Adrenal gland (tissue), 5 donors: ENCODE data around the gene GALNTL6.

Source experiments
- CTCF ChIP-seq, 6 experiments: fragments of 450-650 bp in 4 of 6; fragments of 200-600 bp in 2 of 6; sonication (generic) in 1 of 6; IDR thresholded peaks; 1 replicate in 5 of 6; 2 replicates in 1 of 6; pipeline versions ENCODE4 v1.5.1 to v1.8.0; 2016 to 2021; ENCODE audit warnings: antibody characterized with exemption in 6 of 6, mild to moderate bottlenecking in 2 of 6, moderate library complexity in 1 of 6
- POLR2A ChIP-seq, 2 donors: fragments of 450-650 bp; IDR thresholded peaks; one replicate each; pipeline ENCODE4 v1.6.1; 2017; ENCODE audit warnings: antibody characterized with exemption in 2 of 2, mild to moderate bottlenecking in 2 of 2, moderate library complexity in 1 of 2
- donor health status: DM: no; HTN: no; CAD: no.

DNA sequence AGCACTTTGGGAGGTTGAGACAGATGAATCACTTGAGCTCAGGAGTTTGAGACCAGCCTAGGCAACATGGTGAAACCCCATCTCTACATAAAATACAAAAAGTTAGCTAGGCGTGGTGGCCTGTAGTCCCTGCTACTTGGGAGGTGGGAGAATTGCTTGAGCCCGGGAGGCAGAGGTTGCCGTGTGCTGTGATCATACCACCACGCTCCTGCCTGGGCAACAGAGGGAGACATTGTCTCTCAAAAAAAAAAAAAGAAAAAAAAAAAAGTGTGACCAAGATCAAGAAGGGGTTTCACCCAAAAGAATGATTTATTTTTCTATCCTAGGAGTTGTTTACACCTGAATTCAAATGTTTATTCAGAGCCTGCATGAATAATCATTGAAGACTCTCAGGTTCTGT, 783.0 kb downstream of the GALNTL6 start:
- TF ChIP-seq CTCF (IDR thresholded peaks at IDR 0.05) (no peak), POLR2A (IDR thresholded peaks at IDR 0.05) (no peak)
